Hematopoietic multipotent progenitor cell treated with erythropoietin and hydrocortisone succinate and interleukin-3 and kit ligand, for 4 days (in vitro differentiated cells): ENCODE measurements around the gene SEMA5A.
"Not testable (repeated sequence)": the region's sequence is repeated elsewhere in the genome, so short reads cannot be mapped to it uniquely, and the experiment has no call there.

ENCODE experiments used
- DNase-seq: peaks from one replicate; pipeline ENCODE4 v3.0.0-alpha.2; 2015

SEMA5A gene

GRCh38 chr5:9431496-9432258 lies 114.2 kb downstream of the SEMA5A start:
- no peak for DNase-seq

- DNase-seq, result no peak
These were observed 114.8 kb downstream of the SEMA5A start for GRCh38 chr5:9431151-9431495.

GRCh38 chr5:9430306-9430705 lies 115.6 kb downstream of the SEMA5A start:
- DNase-seq, result no peak

- no peak for DNase-seq
These were observed 116.1 kb downstream of the SEMA5A start for GRCh38 chr5:9429691-9430215.

GRCh38 chr5:9428272-9428671 lies 117.6 kb downstream of the SEMA5A start:
- DNase-seq, result no peak

- DNase-seq, result no peak
These were observed 120.2 kb downstream of the SEMA5A start for GRCh38 chr5:9425710-9426109.

GRCh38 chr5:9423571-9423970 lies 122.3 kb downstream of the SEMA5A start:
- DNase-seq, result no peak

- DNase-seq, result peak; percentile 11
These were observed 124.0 kb downstream of the SEMA5A start for GRCh38 chr5:9421884-9422283.

- DNase-seq, result no peak
These were observed 126.1 kb downstream of the SEMA5A start for GRCh38 chr5:9419794-9420193.

GRCh38 chr5:9415566-9415965 lies 130.3 kb downstream of the SEMA5A start:
- no peak for DNase-seq

GRCh38 chr5:9415091-9415490 lies 130.8 kb downstream of the SEMA5A start:
- DNase-seq, result no peak

- peak; percentile 1 for DNase-seq
These were observed 134.7 kb downstream of the SEMA5A start for GRCh38 chr5:9411142-9411541.

- no peak for DNase-seq
These were observed 136.4 kb downstream of the SEMA5A start for GRCh38 chr5:9409413-9409960.

GRCh38 chr5:9408964-9409363 lies 136.9 kb downstream of the SEMA5A start:
- DNase-seq, result no peak

- DNase-seq, result no peak
These were observed 140.6 kb downstream of the SEMA5A start for GRCh38 chr5:9405196-9405754.

GRCh38 chr5:9401786-9402472 lies 143.9 kb downstream of the SEMA5A start:
- DNase-seq, result peak; percentile 61

- DNase-seq, result not testable (repeated sequence)
These were observed 146.1 kb downstream of the SEMA5A start for GRCh38 chr5:9399783-9400182.

- DNase-seq, result no peak
These were observed 146.8 kb downstream of the SEMA5A start for GRCh38 chr5:9399094-9399493.

GRCh38 chr5:9398227-9398626 lies 147.6 kb downstream of the SEMA5A start:
- DNase-seq, result peak; percentile 4

GRCh38 chr5:9396285-9396770 lies 149.5 kb downstream of the SEMA5A start:
- DNase-seq, result no peak

- no peak for DNase-seq
These were observed 150.2 kb downstream of the SEMA5A start for GRCh38 chr5:9395706-9396105.

GRCh38 chr5:9394221-9394620 lies 151.7 kb downstream of the SEMA5A start:
- no peak for DNase-seq

GRCh38 chr5:9392625-9393024 lies 153.2 kb downstream of the SEMA5A start:
- DNase-seq, result no peak

- no peak for DNase-seq
These were observed 154.8 kb downstream of the SEMA5A start for GRCh38 chr5:9391080-9391479.
